Lower leg skin (tissue), 3 donors: ENCODE data around the gene TRMT112.

ENCODE experiments used
- CTCF ChIP-seq, 3 donors: fragments of 450-650 bp; IDR thresholded peaks; one replicate each; pipeline ENCODE4 v1.5.1; 2016; ENCODE audit warnings: antibody characterized with exemption in 3 of 3, mild to moderate bottlenecking in 3 of 3, moderate library complexity in 2 of 3
- POLR2A ChIP-seq, 2 donors: fragments of 450-650 bp; IDR thresholded peaks; one replicate each; pipeline ENCODE4 v1.6.1; 2016 to 2017; ENCODE audit warnings: antibody characterized with exemption in 2 of 2, mild to moderate bottlenecking in 1 of 2, moderate library complexity in 1 of 2

GRCh38 chr11:64327993-64328392 is 10.6 kb upstream of the TRMT112 start:
- TF ChIP-seq CTCF (IDR thresholded peaks at IDR 0.05) (no peak), POLR2A (IDR thresholded peaks at IDR 0.05) (no peak)
